Ovary (tissue), 3 donors: ENCODE results near the gene PLIN1.

Source experiments
- EP300 ChIP-seq: sonication (generic); formaldehyde crosslinking; IDR thresholded peaks from one replicate; pipeline ENCODE4 v1.6.1; 2017; ENCODE audit warnings: antibody characterized with exemption
- TF ChIP-seq, protein P1 (sequence below), 3 donors: fragments of 450-650 bp in 2 of 3; fragments of 200-600 bp in 1 of 3; IDR thresholded peaks; one replicate each; pipeline versions ENCODE4 v1.5.1 to v1.8.0; 2016 to 2022; ENCODE audit warnings: antibody characterized with exemption in 3 of 3, mild to moderate bottlenecking in 1 of 3
- donor health status: DM: no; HTN: no; CAD: no.

DNA sequence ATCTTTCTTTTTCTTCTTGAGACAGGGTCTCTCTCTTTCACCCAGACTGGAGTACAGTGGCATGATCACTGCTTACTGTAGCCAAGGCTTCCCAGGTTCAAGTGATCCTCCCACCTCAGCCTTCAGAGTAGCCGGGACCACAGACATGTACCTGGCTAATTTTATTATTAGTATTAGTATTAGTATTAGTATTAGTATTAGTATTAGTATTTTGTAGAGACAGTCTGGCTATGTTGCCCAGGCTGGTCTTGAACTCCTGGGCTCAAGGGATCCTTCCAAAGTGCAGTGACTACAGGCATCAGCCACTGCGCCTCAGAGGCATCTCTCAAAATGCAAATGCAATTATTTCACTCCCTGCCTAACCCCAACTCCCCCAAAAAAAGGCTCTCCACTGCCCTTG is 25.6 kb downstream of the PLIN1 start:
- no peak for TF ChIP-seq EP300
- TF ChIP-seq, protein P1, sequence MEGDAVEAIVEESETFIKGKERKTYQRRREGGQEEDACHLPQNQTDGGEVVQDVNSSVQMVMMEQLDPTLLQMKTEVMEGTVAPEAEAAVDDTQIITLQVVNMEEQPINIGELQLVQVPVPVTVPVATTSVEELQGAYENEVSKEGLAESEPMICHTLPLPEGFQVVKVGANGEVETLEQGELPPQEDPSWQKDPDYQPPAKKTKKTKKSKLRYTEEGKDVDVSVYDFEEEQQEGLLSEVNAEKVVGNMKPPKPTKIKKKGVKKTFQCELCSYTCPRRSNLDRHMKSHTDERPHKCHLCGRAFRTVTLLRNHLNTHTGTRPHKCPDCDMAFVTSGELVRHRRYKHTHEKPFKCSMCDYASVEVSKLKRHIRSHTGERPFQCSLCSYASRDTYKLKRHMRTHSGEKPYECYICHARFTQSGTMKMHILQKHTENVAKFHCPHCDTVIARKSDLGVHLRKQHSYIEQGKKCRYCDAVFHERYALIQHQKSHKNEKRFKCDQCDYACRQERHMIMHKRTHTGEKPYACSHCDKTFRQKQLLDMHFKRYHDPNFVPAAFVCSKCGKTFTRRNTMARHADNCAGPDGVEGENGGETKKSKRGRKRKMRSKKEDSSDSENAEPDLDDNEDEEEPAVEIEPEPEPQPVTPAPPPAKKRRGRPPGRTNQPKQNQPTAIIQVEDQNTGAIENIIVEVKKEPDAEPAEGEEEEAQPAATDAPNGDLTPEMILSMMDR (IDR thresholded peaks at IDR 0.05): no peak
